ENCODE data around the gene POLH. TPM values are rescaled to one million over a fixed set of nuclear protein-coding genes. Genes with fewer than 3 reads are reported as not detected.

Gene POLH
- polyA plus RNA-seq, 2 donors = 3.5 to 5.0 TPM

DNA sequence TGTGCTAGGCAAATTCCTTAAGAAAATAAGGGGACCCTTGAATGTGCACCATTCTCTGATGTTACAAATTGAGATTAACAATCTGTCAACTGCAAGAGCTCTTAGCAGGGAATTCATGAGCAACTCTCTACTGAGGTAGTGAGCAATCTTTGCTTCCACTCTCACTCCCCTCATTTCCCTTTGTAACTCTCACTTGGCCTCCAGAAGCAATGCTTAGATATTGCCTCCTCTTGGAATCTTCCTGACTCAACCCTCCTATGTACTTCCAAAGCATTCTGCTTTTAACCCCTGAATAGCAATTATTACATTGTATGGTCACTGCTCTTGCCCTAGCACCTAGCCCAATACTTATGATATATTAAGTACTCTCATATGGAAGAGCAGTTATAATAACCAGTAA, 16.7 kb upstream of the POLH start:
- Histone ChIP-seq H3K27ac (ENCODE audit: low read depth in 2 of 2, low read length in 1 of 2) (no peak overlapping the region), H3K4me3 (ENCODE audit: low read depth in 1 of 2, low read length in 2 of 2) (no peak overlapping the region), H3K4me1 (ENCODE audit: control insufficient read depth in 2 of 2, insufficient read depth in 2 of 2, low read length in 1 of 2) (no peaks in the 10 kb centered on the region), H3K36me3 (ENCODE audit: control insufficient read depth in 2 of 2, insufficient read depth in 2 of 2, low read length in 1 of 2) (peaks cover 10 to 20% of the 10 kb centered on the region in 2 donors), H3K27me3 (ENCODE audit: control insufficient read depth in 1 of 2, insufficient read depth in 2 of 2, low read length in 2 of 2) (no peaks in the 10 kb centered on the region), H3K9me3 (ENCODE audit: control insufficient read depth in 2 of 2, insufficient read depth in 1 of 2, low read depth in 1 of 2, low read length in 1 of 2) (no peaks in the 10 kb centered on the region)

DNA sequence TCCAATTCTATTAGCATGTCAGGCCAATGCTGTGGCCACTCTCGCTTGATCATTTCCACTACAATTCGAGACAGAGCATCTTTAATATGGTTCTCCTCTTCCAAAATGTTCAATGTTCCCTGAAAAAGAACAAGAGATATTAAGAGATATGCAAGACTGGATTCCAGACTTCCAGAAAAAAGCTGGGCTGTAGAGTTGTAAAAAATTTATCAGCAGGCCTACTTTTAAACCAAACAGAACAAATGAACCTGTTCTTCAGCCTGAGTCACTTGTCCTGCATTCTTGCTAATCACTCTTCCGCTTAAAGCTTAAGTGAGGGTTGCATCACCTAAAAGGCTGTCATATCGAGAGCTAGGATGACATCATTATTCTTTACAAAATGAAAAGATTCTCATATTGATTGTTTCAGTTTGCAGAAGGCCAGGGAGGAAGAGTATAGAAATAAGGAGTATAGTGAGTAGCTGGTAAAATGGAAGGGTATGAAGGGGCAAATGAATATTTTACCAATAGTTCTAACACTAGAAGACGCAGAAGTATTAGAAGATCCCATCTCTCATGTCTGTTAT, 5.0 kb upstream of the POLH start:
- H3K36me3 ChIP-seq (ENCODE audit: control insufficient read depth in 2 of 2, insufficient read depth in 2 of 2, low read length in 1 of 2) = peaks cover 0 to 11% of the 10 kb centered on the region in 2 donors
- WGBS, 2 donors = 77 to 85% methylated on average over 5 of the region's 5 CpGs

DNA sequence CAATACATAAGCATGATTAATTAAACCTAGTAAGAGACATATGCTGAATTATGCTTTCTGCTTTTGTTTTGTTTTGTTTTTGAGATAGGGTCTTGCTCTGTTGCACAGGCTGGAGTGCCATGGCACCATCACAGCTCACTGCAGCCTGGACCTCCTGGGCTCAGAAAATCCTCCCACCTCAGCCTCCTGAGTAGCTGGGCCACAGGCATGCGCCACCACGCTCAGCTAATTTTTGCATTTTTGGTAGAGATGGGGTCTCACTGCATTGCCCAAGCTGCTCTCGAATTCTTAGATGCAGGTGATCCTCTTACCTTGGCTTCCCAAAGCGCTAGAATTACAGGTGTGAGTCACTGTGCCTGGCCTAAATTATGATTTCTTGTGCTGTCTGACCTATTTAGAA, 4.0 kb upstream of the POLH start:
- Histone ChIP-seq H3K4me1 (ENCODE audit: control insufficient read depth in 2 of 2, insufficient read depth in 2 of 2, low read length in 1 of 2) (no peaks in the 10 kb centered on the region), H3K27me3 (ENCODE audit: control insufficient read depth in 1 of 2, insufficient read depth in 2 of 2, low read length in 2 of 2) (no peaks in the 10 kb centered on the region), H3K27ac (ENCODE audit: low read depth in 2 of 2, low read length in 1 of 2) (no peak overlapping the region), H3K4me3 (ENCODE audit: low read depth in 1 of 2, low read length in 2 of 2) (no peak overlapping the region), H3K9me3 (ENCODE audit: control insufficient read depth in 2 of 2, insufficient read depth in 1 of 2, low read depth in 1 of 2, low read length in 1 of 2) (no peaks in the 10 kb centered on the region), H3K36me3 (ENCODE audit: control insufficient read depth in 2 of 2, insufficient read depth in 2 of 2, low read length in 1 of 2) (peaks cover 0 to 11% of the 10 kb centered on the region in 2 donors)
- WGBS, 2 donors = 91 to 98% methylated on average over 4 of the region's 4 CpGs

More for the DNA sequence above, 5.0 kb upstream of the POLH start:
- H3K4me1 ChIP-seq (ENCODE audit: control insufficient read depth in 2 of 2, insufficient read depth in 2 of 2, low read length in 1 of 2) = no peaks in the 10 kb centered on the region
- H3K4me3 ChIP-seq (ENCODE audit: low read depth in 1 of 2, low read length in 2 of 2) = no peak overlapping the region
- no peak overlapping the region for H3K27ac ChIP-seq (ENCODE audit: low read depth in 2 of 2, low read length in 1 of 2)
- H3K27me3 ChIP-seq (ENCODE audit: control insufficient read depth in 1 of 2, insufficient read depth in 2 of 2, low read length in 2 of 2) = no peaks in the 10 kb centered on the region
- no peaks in the 10 kb centered on the region for H3K9me3 ChIP-seq (ENCODE audit: control insufficient read depth in 2 of 2, insufficient read depth in 1 of 2, low read depth in 1 of 2, low read length in 1 of 2)

DNA sequence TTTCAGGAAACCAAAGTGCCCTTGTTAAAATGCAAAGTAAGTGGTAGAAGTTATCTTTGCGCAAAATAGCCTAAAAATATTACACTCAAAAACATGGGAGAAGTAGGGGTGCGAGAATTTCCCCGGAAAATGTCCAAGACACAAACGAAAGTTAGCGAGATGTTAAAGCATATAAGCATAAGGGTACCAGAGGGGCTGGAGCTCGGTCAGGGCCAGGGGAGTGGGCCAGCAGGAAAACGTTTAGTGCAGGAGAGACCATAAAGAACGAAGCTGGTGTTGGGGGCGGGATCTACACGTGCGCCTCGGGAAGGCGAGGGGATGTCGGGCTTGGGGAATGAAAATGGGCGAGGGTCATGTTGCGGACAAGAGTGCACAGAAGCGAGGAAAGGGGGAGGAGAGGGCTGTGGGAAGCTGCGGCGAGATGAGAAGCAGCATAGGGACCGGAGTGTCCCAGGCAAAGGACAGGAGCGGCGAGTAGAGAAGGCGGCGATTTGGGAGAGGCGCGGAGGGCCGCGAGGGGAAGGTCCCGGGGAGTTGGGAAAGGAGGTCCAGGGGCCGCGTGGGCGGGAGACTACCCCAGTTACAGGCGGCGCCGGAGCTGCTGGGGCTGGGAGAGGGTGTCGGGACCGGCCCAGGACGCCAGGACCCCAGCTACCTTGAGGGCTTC, 747 bp upstream of the POLH start:
- no peaks in the 10 kb centered on the region for H3K4me1 ChIP-seq (ENCODE audit: control insufficient read depth in 2 of 2, insufficient read depth in 2 of 2, low read length in 1 of 2)
- peak overlapping the region; percentile 75 to 96 for H3K4me3 ChIP-seq (ENCODE audit: low read depth in 1 of 2, low read length in 2 of 2)
- peaks cover 0 to 2% of the 10 kb centered on the region in 2 donors for H3K36me3 ChIP-seq (ENCODE audit: control insufficient read depth in 2 of 2, insufficient read depth in 2 of 2, low read length in 1 of 2)
- peak overlapping the region; percentile 34 to 45 for H3K27ac ChIP-seq (ENCODE audit: low read depth in 2 of 2, low read length in 1 of 2)
- H3K27me3 ChIP-seq (ENCODE audit: control insufficient read depth in 1 of 2, insufficient read depth in 2 of 2, low read length in 2 of 2) = no peaks in the 10 kb centered on the region
- 0% methylated on average over 34 to 38 of the region's 38 CpGs for WGBS, 2 donors
- no peaks in the 10 kb centered on the region for H3K9me3 ChIP-seq (ENCODE audit: control insufficient read depth in 2 of 2, insufficient read depth in 1 of 2, low read depth in 1 of 2, low read length in 1 of 2)

DNA sequence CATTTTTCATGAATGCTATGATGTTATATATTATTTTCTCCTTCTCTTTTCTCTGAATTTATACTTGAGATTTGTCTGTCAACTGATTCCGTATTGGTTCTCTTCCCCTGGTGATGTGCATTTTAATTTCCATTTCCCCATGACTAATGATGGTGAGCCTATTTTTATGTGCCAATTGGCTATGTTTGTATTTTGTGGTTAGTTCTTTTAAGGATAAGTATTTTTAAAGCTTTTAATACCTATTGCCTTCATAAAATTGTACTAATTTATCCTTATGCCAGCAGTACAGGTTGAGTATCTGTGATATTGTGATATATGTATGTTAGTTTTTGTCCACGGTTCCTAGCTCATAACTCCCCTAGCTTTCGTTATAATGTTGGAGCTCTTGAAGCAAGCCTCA, 2.8 kb downstream of the POLH start:
- H3K9me3 ChIP-seq (ENCODE audit: control insufficient read depth in 2 of 2, insufficient read depth in 1 of 2, low read depth in 1 of 2, low read length in 1 of 2) = no peaks in the 10 kb centered on the region
- H3K27ac ChIP-seq (ENCODE audit: low read depth in 2 of 2, low read length in 1 of 2) = no peak overlapping the region
- no peaks in the 10 kb centered on the region for H3K36me3 ChIP-seq (ENCODE audit: control insufficient read depth in 2 of 2, insufficient read depth in 2 of 2, low read length in 1 of 2)
- no peaks in the 10 kb centered on the region for H3K27me3 ChIP-seq (ENCODE audit: control insufficient read depth in 1 of 2, insufficient read depth in 2 of 2, low read length in 2 of 2)
- no peak overlapping the region for H3K4me3 ChIP-seq (ENCODE audit: low read depth in 1 of 2, low read length in 2 of 2)
- WGBS, 2 donors = 69 to 89% methylated on average over 3 of the region's 3 CpGs
- no peaks in the 10 kb centered on the region for H3K4me1 ChIP-seq (ENCODE audit: control insufficient read depth in 2 of 2, insufficient read depth in 2 of 2, low read length in 1 of 2)

DNA sequence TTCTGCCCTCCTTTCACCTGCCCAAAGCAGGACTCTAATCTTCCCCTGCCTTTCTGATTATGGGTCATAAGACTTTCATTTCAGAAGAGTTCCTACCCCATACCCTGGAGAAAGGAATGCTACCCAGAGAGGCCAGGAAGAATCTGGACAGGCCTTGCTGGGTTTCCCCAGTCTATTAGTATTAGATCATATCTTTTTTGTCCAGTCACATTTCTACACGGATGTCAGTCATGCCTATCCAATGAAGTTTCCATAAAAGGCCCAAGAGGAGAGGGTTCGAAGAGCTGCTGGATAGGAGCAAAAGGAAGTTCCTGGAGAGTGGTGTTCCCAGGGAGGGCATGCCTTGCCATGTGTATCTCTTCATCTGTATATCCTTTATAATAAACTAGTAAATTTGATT, 3.2 kb downstream of the POLH start:
- Histone ChIP-seq H3K27ac (ENCODE audit: low read depth in 2 of 2, low read length in 1 of 2) (no peak overlapping the region), H3K36me3 (ENCODE audit: control insufficient read depth in 2 of 2, insufficient read depth in 2 of 2, low read length in 1 of 2) (no peaks in the 10 kb centered on the region), H3K9me3 (ENCODE audit: control insufficient read depth in 2 of 2, insufficient read depth in 1 of 2, low read depth in 1 of 2, low read length in 1 of 2) (no peaks in the 10 kb centered on the region), H3K4me1 (ENCODE audit: control insufficient read depth in 2 of 2, insufficient read depth in 2 of 2, low read length in 1 of 2) (no peaks in the 10 kb centered on the region), H3K27me3 (ENCODE audit: control insufficient read depth in 1 of 2, insufficient read depth in 2 of 2, low read length in 2 of 2) (no peaks in the 10 kb centered on the region), H3K4me3 (ENCODE audit: low read depth in 1 of 2, low read length in 2 of 2) (no peak overlapping the region)
- WGBS, 2 donors = 72 to 87% methylated on average over 2 of the region's 2 CpGs

DNA sequence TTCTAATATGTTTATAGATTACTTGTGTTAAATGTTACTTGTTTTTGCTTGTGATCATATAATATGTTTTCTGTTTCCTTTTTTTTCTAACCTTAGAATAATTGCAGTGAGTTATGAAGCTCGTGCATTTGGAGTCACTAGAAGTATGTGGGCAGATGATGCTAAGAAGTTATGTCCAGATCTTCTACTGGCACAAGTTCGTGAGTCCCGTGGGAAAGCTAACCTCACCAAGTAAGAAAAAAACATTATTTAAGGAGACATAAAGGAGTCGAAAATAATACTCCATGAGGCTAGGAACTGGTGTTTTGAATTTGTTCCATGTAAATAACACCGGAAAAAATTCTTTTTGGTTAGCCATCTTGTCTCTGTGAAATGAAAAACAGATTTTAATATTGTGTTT, 6.9 kb downstream of the POLH start:
- 86 to 87% methylated on average over 5 of the region's 5 CpGs for WGBS, 2 donors
- Histone ChIP-seq H3K36me3 (ENCODE audit: control insufficient read depth in 2 of 2, insufficient read depth in 2 of 2, low read length in 1 of 2) (peaks cover 10 to 14% of the 10 kb centered on the region in 2 donors), H3K27me3 (ENCODE audit: control insufficient read depth in 1 of 2, insufficient read depth in 2 of 2, low read length in 2 of 2) (no peaks in the 10 kb centered on the region)

DNA sequence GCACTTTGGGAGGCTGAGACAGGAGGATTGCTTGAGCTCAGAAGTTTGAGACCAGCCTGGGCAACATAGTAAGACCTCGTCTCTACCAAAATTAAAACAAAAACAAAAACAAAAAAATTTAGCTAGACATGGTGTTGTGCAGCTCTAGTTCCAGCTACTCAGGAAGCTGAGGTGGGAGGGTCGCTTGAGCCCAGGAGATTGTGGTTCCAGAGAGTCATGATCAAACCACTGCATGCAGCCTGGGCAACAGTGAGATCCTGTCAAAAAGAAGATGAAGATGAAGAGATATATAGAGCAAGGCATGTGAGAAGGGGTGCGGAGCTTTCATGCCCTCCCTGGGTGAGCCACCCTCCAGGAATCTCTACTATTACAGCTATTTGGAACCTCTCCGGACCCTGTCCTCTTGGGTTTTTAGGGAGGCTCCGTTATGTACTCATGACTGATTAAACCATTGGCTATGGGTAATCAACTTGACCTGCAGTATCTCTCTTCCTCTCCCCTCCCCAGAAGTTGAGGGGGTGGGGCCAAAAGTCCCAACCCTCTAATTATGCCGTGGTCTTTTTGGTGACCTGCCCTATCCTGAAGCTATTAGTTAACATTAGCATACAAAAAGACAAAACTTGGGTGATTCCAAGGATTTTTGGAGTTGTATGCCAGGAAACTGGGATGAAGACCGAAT, 9.0 kb downstream of the POLH start:
- 89 to 90% methylated on average over 7 of the region's 7 CpGs for WGBS, 2 donors
- Histone ChIP-seq H3K27me3 (ENCODE audit: control insufficient read depth in 1 of 2, insufficient read depth in 2 of 2, low read length in 2 of 2) (no peaks in the 10 kb centered on the region), H3K4me1 (ENCODE audit: control insufficient read depth in 2 of 2, insufficient read depth in 2 of 2, low read length in 1 of 2) (no peaks in the 10 kb centered on the region), H3K36me3 (ENCODE audit: control insufficient read depth in 2 of 2, insufficient read depth in 2 of 2, low read length in 1 of 2) (peaks cover 12 to 14% of the 10 kb centered on the region in 2 donors), H3K9me3 (ENCODE audit: control insufficient read depth in 2 of 2, insufficient read depth in 1 of 2, low read depth in 1 of 2, low read length in 1 of 2) (no peaks in the 10 kb centered on the region), H3K4me3 (ENCODE audit: low read depth in 1 of 2, low read length in 2 of 2) (no peak overlapping the region), H3K27ac (ENCODE audit: low read depth in 2 of 2, low read length in 1 of 2) (no peak overlapping the region)

More for the DNA sequence above, 6.9 kb downstream of the POLH start:
- H3K9me3 ChIP-seq (ENCODE audit: control insufficient read depth in 2 of 2, insufficient read depth in 1 of 2, low read depth in 1 of 2, low read length in 1 of 2) = no peaks in the 10 kb centered on the region
- H3K27ac ChIP-seq (ENCODE audit: low read depth in 2 of 2, low read length in 1 of 2) = no peak overlapping the region
- H3K4me1 ChIP-seq (ENCODE audit: control insufficient read depth in 2 of 2, insufficient read depth in 2 of 2, low read length in 1 of 2) = no peaks in the 10 kb centered on the region
- no peak overlapping the region for H3K4me3 ChIP-seq (ENCODE audit: low read depth in 1 of 2, low read length in 2 of 2)

DNA sequence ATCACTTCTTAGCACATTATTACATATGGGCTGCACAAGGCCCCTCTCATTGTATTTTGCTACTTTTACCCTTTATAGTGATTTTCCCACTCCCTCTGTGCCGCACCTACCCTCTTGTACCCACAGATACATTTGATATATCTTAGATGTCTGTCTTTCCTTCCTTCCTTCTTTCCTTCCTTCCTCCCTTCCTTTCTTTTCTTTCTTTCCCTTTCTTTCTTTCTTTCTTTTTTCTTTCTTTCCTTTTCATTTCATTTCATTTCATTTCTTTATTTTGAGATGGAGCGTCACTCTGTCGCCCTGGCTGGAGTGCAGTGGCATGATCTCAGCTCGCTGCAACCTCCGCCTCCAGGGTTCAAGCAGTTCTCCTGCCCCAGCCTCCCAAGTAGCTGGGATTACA, 12.2 kb downstream of the POLH start:
- no peaks in the 10 kb centered on the region for H3K4me1 ChIP-seq (ENCODE audit: control insufficient read depth in 2 of 2, insufficient read depth in 2 of 2, low read length in 1 of 2)
- no peak overlapping the region for H3K27ac ChIP-seq (ENCODE audit: low read depth in 2 of 2, low read length in 1 of 2)
- peaks cover 12 to 14% of the 10 kb centered on the region in 2 donors for H3K36me3 ChIP-seq (ENCODE audit: control insufficient read depth in 2 of 2, insufficient read depth in 2 of 2, low read length in 1 of 2)
- H3K27me3 ChIP-seq (ENCODE audit: control insufficient read depth in 1 of 2, insufficient read depth in 2 of 2, low read length in 2 of 2) = no peaks in the 10 kb centered on the region
- no peaks in the 10 kb centered on the region for H3K9me3 ChIP-seq (ENCODE audit: control insufficient read depth in 2 of 2, insufficient read depth in 1 of 2, low read depth in 1 of 2, low read length in 1 of 2)
- WGBS, 2 donors = 99% methylated on average over 5 of the region's 5 CpGs
- no peak overlapping the region for H3K4me3 ChIP-seq (ENCODE audit: low read depth in 1 of 2, low read length in 2 of 2)

Measured in esophagus (tissue), 2 donors.